KMS-11 (cell line): ENCODE results near the gene PTCD2.

Experiments
- H2AFZ ChIP-seq: fragments of 200-600 bp; sonication (generic); 2 replicates; pipeline ENCODE4 v1.6.1; 2016; ENCODE audit warnings: antibody characterized with exemption, mixed run types, low read depth
- H3K27ac ChIP-seq: fragments of 200-600 bp; sonication (generic); 2 replicates; pipeline ENCODE4 v1.6.1; 2016; ENCODE audit warnings: mild to moderate bottlenecking, mixed run types
- H3K27me3 ChIP-seq: fragments of 200-600 bp; sonication (generic); 2 replicates; pipeline ENCODE4 v1.6.1; 2017; ENCODE audit warnings: mild to moderate bottlenecking, low read depth, mixed run types, moderate library complexity; ENCODE audit not compliant: insufficient read depth
- H3K36me3 ChIP-seq: fragments of 200-600 bp; sonication (generic); 2 replicates; pipeline ENCODE4 v1.6.1; 2017; ENCODE audit warnings: mild to moderate bottlenecking, mixed run types; ENCODE audit not compliant: insufficient read depth
- H3K4me1 ChIP-seq: fragments of 200-600 bp; sonication (generic); 2 replicates; pipeline ENCODE4 v1.6.1; 2016; ENCODE audit warnings: mild to moderate bottlenecking, low read depth, mixed run types; ENCODE audit not compliant: poor library complexity, severe bottlenecking
- H3K4me2 ChIP-seq: fragments of 200-600 bp; sonication (generic); 2 replicates; pipeline ENCODE4 v1.7.0; 2016; ENCODE audit warnings: mild to moderate bottlenecking, mixed run types
- H3K4me3 ChIP-seq: fragments of 200-600 bp; sonication (generic); IDR thresholded peaks from 2 replicates; pipeline ENCODE4 v1.6.1; 2017; ENCODE audit warnings: low read depth, low read length, mixed read lengths; ENCODE audit not compliant: insufficient read depth
- H3K79me2 ChIP-seq: fragments of 200-600 bp; sonication (generic); 2 replicates; pipeline ENCODE4 v1.6.1; 2016; ENCODE audit warnings: low read depth, mixed run types; ENCODE audit not compliant: insufficient read depth
- H3K9ac ChIP-seq: fragments of 200-600 bp; sonication (generic); 2 replicates; pipeline ENCODE4 v1.6.1; 2016; ENCODE audit warnings: mild to moderate bottlenecking, mixed run types
- H4K20me1 ChIP-seq: fragments of 200-600 bp; sonication (generic); 2 replicates; pipeline ENCODE4 v1.6.1; 2016; ENCODE audit warnings: mild to moderate bottlenecking, mixed run types; ENCODE audit not compliant: insufficient read depth
- TF ChIP-seq, protein P1 (sequence below): fragments of 200-600 bp; sonication (generic); conservative IDR thresholded peaks from 2 replicates; pipeline ENCODE4 v1.6.1; 2017; ENCODE audit warnings: low read depth, mild to moderate bottlenecking, antibody characterized with exemption, low read length, moderate library complexity, mixed read lengths

Gene PTCD2

GRCh38 chr5:72282878-72283277 is 37.3 kb upstream of the PTCD2 start:
- Histone ChIP-seq H3K27me3 (no peaks in the 10 kb centered on the region), H3K36me3 (peaks cover 5% of the 10 kb centered on the region; the same call in 1 of the 2 replicates), H3K9ac (no peak overlapping the region), H3K4me2 (no peak overlapping the region), H3K27ac (no peak overlapping the region), H4K20me1 (no peaks in the 10 kb centered on the region), H3K4me1 (peaks cover 18% of the 10 kb centered on the region), H2AFZ (no peak overlapping the region), H3K79me2 (0 out of 2 replicates have a peak, but pooled peaks cover 7% of the 10 kb centered on the region), H3K4me3 (no peak overlapping the region)
- TF ChIP-seq, protein P1, sequence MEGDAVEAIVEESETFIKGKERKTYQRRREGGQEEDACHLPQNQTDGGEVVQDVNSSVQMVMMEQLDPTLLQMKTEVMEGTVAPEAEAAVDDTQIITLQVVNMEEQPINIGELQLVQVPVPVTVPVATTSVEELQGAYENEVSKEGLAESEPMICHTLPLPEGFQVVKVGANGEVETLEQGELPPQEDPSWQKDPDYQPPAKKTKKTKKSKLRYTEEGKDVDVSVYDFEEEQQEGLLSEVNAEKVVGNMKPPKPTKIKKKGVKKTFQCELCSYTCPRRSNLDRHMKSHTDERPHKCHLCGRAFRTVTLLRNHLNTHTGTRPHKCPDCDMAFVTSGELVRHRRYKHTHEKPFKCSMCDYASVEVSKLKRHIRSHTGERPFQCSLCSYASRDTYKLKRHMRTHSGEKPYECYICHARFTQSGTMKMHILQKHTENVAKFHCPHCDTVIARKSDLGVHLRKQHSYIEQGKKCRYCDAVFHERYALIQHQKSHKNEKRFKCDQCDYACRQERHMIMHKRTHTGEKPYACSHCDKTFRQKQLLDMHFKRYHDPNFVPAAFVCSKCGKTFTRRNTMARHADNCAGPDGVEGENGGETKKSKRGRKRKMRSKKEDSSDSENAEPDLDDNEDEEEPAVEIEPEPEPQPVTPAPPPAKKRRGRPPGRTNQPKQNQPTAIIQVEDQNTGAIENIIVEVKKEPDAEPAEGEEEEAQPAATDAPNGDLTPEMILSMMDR: no peak

DNA sequence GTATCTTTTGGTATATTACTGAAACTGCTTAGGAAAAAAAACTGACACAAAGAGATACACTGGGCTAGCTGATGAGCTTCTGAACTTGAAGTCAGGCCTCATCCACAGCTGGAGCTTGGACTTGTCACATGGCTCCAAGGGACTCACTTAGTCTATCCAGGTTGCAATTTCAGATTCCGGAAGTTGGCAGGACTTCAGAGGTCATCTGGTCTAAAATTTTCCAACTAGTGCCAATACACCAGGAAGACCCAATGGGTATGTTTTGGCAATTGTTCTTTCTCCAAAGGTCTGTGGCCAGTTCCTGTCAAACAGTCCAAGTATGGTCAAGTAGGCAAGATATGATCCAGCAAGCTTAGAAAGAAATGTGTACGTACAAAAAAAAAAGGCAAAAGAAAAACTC is 36.8 kb upstream of the PTCD2 start:
- Histone ChIP-seq H4K20me1 (no peaks in the 10 kb centered on the region), H3K4me1 (peaks cover 18% of the 10 kb centered on the region), H2AFZ (no peak overlapping the region), H3K79me2 (0 out of 2 replicates have a peak, but pooled peaks cover 7% of the 10 kb centered on the region), H3K4me2 (no peak overlapping the region), H3K9ac (no peak overlapping the region), H3K27me3 (no peaks in the 10 kb centered on the region), H3K4me3 (no peak overlapping the region), H3K36me3 (peaks cover 5% of the 10 kb centered on the region; the same call in 1 of the 2 replicates), H3K27ac (no peak overlapping the region)
- TF ChIP-seq, protein P1: no peak

GRCh38 chr5:72284559-72285423 is 35.4 kb upstream of the PTCD2 start:
- Histone ChIP-seq H3K27ac (no peak overlapping the region), H3K4me1 (peaks cover 25% of the 10 kb centered on the region), H2AFZ (no peak overlapping the region), H3K4me2 (no peak overlapping the region), H3K27me3 (no peaks in the 10 kb centered on the region), H3K4me3 (no peak overlapping the region), H3K36me3 (no peaks in the 10 kb centered on the region; the same call in 1 of the 2 replicates), H3K9ac (no peak overlapping the region), H4K20me1 (no peaks in the 10 kb centered on the region), H3K79me2 (0 out of 2 replicates have a peak, but pooled peaks cover 2% of the 10 kb centered on the region)
- TF ChIP-seq, protein P1: no peak

DNA sequence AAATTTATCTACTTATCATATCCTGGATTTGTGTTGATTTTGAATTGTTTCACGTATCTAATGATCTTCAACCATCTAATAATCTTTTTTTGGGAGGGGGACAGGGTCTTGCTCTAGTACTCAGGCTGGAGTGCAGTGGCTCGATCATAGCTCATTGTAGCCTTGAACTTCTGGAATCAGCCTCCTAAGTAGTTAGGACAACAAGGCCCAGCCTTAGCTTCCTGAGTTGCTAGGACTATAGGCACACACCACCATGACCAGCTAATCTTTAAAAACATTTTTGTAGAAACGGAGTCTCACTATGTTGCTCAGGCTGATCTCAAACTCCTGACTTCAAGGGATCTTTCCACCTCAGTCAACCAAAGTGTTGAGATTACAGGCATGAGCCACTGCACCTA is 34.8 kb upstream of the PTCD2 start:
- no peak overlapping the region for H2AFZ ChIP-seq
- no peak overlapping the region for H3K4me2 ChIP-seq
- peaks cover 32% of the 10 kb centered on the region for H3K4me1 ChIP-seq
- TF ChIP-seq, protein P1: no peak
- H3K79me2 ChIP-seq: no peaks in the 10 kb centered on the region
- H3K27me3 ChIP-seq: no peaks in the 10 kb centered on the region
- no peak overlapping the region for H3K27ac ChIP-seq
- no peak overlapping the region for H3K4me3 ChIP-seq
- no peak overlapping the region for H3K9ac ChIP-seq
- H4K20me1 ChIP-seq: no peaks in the 10 kb centered on the region
- no peaks in the 10 kb centered on the region; the same call in 1 of the 2 replicates for H3K36me3 ChIP-seq
